PFSK-1 (cell line): Measurements from ENCODE around the gene SLC16A4.

Experiments
- FOXP2 ChIP-seq: optimal IDR thresholded peaks from 2 replicates; pipeline ENCODE3; 2011; ENCODE audit warnings: borderline replicate concordance, control low read depth, inconsistent platforms; ENCODE audit not compliant: insufficient read depth; ENCODE audit errors: extremely low read length, extremely low read depth
- POLR2AphosphoS5 ChIP-seq: IDR thresholded peaks from 2 replicates; pipeline ENCODE4 v1.6.1; 2012; ENCODE audit warnings: low read depth, mild to moderate bottlenecking, control low read depth, low read length, moderate library complexity
- SIN3A ChIP-seq: IDR thresholded peaks from 2 replicates; pipeline ENCODE4 v1.6.1; 2012; ENCODE audit warnings: mild to moderate bottlenecking, low read length, moderate library complexity, borderline replicate concordance; ENCODE audit not compliant: insufficient read depth
- TAF1 ChIP-seq: IDR thresholded peaks from 2 replicates; pipeline ENCODE4 v1.6.1; 2012; ENCODE audit warnings: low read length, control low read depth, borderline replicate concordance; ENCODE audit not compliant: insufficient read depth
- TF ChIP-seq, protein P1 (sequence below), 2 experiments: IDR thresholded peaks; 2 replicates each; pipeline versions ENCODE4 v1.6.1 to v1.8.0; 2011 to 2012; ENCODE audit warnings: low read depth in 2 of 2, low read length in 2 of 2, control low read depth in 1 of 2, inconsistent platforms in 1 of 2, mild to moderate bottlenecking in 1 of 2, moderate library complexity in 1 of 2; ENCODE audit not compliant: insufficient read depth in 1 of 2

Gene SLC16A4

GRCh38 chr1:110393691-110394492 is 3.1 kb upstream of the SLC16A4 start:
- TF ChIP-seq FOXP2, result no peak
- TF ChIP-seq TAF1, result no peak
- TF ChIP-seq, protein P1, sequence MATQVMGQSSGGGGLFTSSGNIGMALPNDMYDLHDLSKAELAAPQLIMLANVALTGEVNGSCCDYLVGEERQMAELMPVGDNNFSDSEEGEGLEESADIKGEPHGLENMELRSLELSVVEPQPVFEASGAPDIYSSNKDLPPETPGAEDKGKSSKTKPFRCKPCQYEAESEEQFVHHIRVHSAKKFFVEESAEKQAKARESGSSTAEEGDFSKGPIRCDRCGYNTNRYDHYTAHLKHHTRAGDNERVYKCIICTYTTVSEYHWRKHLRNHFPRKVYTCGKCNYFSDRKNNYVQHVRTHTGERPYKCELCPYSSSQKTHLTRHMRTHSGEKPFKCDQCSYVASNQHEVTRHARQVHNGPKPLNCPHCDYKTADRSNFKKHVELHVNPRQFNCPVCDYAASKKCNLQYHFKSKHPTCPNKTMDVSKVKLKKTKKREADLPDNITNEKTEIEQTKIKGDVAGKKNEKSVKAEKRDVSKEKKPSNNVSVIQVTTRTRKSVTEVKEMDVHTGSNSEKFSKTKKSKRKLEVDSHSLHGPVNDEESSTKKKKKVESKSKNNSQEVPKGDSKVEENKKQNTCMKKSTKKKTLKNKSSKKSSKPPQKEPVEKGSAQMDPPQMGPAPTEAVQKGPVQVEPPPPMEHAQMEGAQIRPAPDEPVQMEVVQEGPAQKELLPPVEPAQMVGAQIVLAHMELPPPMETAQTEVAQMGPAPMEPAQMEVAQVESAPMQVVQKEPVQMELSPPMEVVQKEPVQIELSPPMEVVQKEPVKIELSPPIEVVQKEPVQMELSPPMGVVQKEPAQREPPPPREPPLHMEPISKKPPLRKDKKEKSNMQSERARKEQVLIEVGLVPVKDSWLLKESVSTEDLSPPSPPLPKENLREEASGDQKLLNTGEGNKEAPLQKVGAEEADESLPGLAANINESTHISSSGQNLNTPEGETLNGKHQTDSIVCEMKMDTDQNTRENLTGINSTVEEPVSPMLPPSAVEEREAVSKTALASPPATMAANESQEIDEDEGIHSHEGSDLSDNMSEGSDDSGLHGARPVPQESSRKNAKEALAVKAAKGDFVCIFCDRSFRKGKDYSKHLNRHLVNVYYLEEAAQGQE (IDR thresholded peaks at IDR 0.05; ENCODE audit: insufficient read depth in 1 of 2, low read depth in 2 of 2, low read length in 2 of 2), result no peak
- TF ChIP-seq SIN3A, result no peak
- no peak for TF ChIP-seq POLR2AphosphoS5

- TF ChIP-seq SIN3A, result no peak
- TF ChIP-seq, protein P1 (IDR thresholded peaks at IDR 0.05; ENCODE audit: insufficient read depth in 1 of 2, low read depth in 2 of 2, low read length in 2 of 2), result no peak
These were observed 2.5 kb upstream of the SLC16A4 start for GRCh38 chr1:110393286-110393685.

DNA sequence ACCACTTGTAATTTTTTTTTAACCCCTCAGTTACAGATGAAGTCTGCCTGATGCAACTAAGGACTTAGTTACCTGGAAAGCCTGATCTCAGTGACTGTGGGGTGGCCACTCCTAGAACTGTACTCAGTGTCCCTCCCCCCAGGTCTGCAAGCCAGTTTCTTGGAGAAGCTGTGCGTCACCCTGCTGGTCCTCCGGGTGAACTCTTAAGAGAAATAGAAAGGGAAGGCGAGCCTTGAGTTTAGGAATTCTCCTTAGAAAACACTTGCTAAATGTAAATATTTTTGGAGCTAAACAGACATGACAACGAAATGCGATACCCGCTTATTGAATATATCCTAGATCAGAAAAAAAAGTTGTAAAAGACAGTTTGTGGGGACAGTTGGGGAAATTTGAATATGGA is 730 bp downstream of the SLC16A4 start:
- TF ChIP-seq SIN3A (no peak), TAF1 (no peak), FOXP2 (no peak), POLR2AphosphoS5 (no peak)
- TF ChIP-seq, protein P1 (IDR thresholded peaks at IDR 0.05; ENCODE audit: insufficient read depth in 1 of 2, low read depth in 2 of 2, low read length in 2 of 2), result no peak

GRCh38 chr1:110387048-110387754 is 3.6 kb downstream of the SLC16A4 start:
- TF ChIP-seq SIN3A (no peak), POLR2AphosphoS5 (no peak), TAF1 (no peak), FOXP2 (no peak)
- TF ChIP-seq, protein P1 (IDR thresholded peaks at IDR 0.05; ENCODE audit: insufficient read depth in 1 of 2, low read depth in 2 of 2, low read length in 2 of 2), result no peak
